ENCODE results near the gene CLEC9A.

Gene CLEC9A

GRCh38 chr12:10111451-10111850 is 81.0 kb downstream of the CLEC9A start:
- Histone ChIP-seq H3K4me2 (ENCODE audit: low read length) (no peak overlapping the region), H2BK120ac (ENCODE audit: insufficient read depth, low read length, poor library complexity) (no peak overlapping the region), H3K9ac (ENCODE audit: low read length) (no peak overlapping the region), H3K9me3 (ENCODE audit: insufficient read depth, low read depth, low read length) (peaks cover 3% of the 10 kb centered on the region), H2BK5ac (ENCODE audit: low read depth, low read length, poor library complexity) (no peak overlapping the region), H4K12ac (ENCODE audit: low read depth, low read length) (no peak overlapping the region), H3K4me1 (ENCODE audit: control insufficient read depth in 1 of 2, insufficient read depth in 2 of 2, low read length in 2 of 2) (peaks cover 2 to 6% of the 10 kb centered on the region in 2 experiments), H3K4ac (ENCODE audit: low read depth, low read length) (no peak overlapping the region), H3K79me2 (ENCODE audit: control insufficient read depth, insufficient read depth, low read length, poor library complexity) (no peaks in the 10 kb centered on the region), H3K18ac (ENCODE audit: low read length) (no peak overlapping the region), H2AK5ac (ENCODE audit: low read length) (no peak overlapping the region), H2AFZ (ENCODE audit: insufficient read depth, low read length, poor library complexity) (no peak overlapping the region), H3K4me3 (ENCODE audit: low read depth, low read length) (no peak overlapping the region), H4K91ac (ENCODE audit: low read depth, low read length) (no peak overlapping the region), H3K14ac (ENCODE audit: low read length) (no peak overlapping the region), H3K23ac (ENCODE audit: low read length) (no peak overlapping the region), H2BK12ac (ENCODE audit: low read length) (no peak overlapping the region), H3K79me1 (ENCODE audit: low read length) (peaks cover 1% of the 10 kb centered on the region), H3K27me3 (ENCODE audit: insufficient read depth, low read length) (no peaks in the 10 kb centered on the region), H3K27ac (ENCODE audit: low read depth, low read length) (no peak overlapping the region), H3K36me3 (ENCODE audit: control insufficient read depth in 1 of 2, insufficient read depth in 2 of 2, low read length in 2 of 2) (no peaks in the 10 kb centered on the region), H4K8ac (ENCODE audit: low read depth, low read length) (no peak overlapping the region)
- no CpG with 5 or more reads among the region's 38 CpGs for WGBS (ENCODE audit: extremely low coverage, insufficient coverage, insufficient read length)
- peak; percentile 95 to 96 for DNase-seq

- H3K79me1 ChIP-seq (ENCODE audit: low read length): peaks cover 1% of the 10 kb centered on the region
- H2BK12ac ChIP-seq (ENCODE audit: low read length): no peak overlapping the region
- no peak overlapping the region for H4K8ac ChIP-seq (ENCODE audit: low read depth, low read length)
- no peak overlapping the region for H2BK5ac ChIP-seq (ENCODE audit: low read depth, low read length, poor library complexity)
- H4K12ac ChIP-seq (ENCODE audit: low read depth, low read length): no peak overlapping the region
- peaks cover 2 to 6% of the 10 kb centered on the region in 2 experiments for H3K4me1 ChIP-seq (ENCODE audit: control insufficient read depth in 1 of 2, insufficient read depth in 2 of 2, low read length in 2 of 2)
- no peak overlapping the region for H2BK120ac ChIP-seq (ENCODE audit: insufficient read depth, low read length, poor library complexity)
- H2AFZ ChIP-seq (ENCODE audit: insufficient read depth, low read length, poor library complexity): no peak overlapping the region
- H3K36me3 ChIP-seq (ENCODE audit: control insufficient read depth in 1 of 2, insufficient read depth in 2 of 2, low read length in 2 of 2): no peaks in the 10 kb centered on the region
- no peak overlapping the region for H3K14ac ChIP-seq (ENCODE audit: low read length)
- H3K9ac ChIP-seq (ENCODE audit: low read length): no peak overlapping the region
- no peak overlapping the region for H3K27ac ChIP-seq (ENCODE audit: low read depth, low read length)
- no peak overlapping the region for H2AK5ac ChIP-seq (ENCODE audit: low read length)
- H3K4me2 ChIP-seq (ENCODE audit: low read length): no peak overlapping the region
- no peak overlapping the region for H4K91ac ChIP-seq (ENCODE audit: low read depth, low read length)
- WGBS (ENCODE audit: extremely low coverage, insufficient coverage, insufficient read length): no CpG with 5 or more reads among the region's 1 CpG
- H3K4me3 ChIP-seq (ENCODE audit: low read depth, low read length): no peak overlapping the region
- H3K79me2 ChIP-seq (ENCODE audit: control insufficient read depth, insufficient read depth, low read length, poor library complexity): no peaks in the 10 kb centered on the region
- no peaks in the 10 kb centered on the region for H3K27me3 ChIP-seq (ENCODE audit: insufficient read depth, low read length)
- no peak overlapping the region for H3K18ac ChIP-seq (ENCODE audit: low read length)
- no peak overlapping the region for H3K23ac ChIP-seq (ENCODE audit: low read length)
- peaks cover 3% of the 10 kb centered on the region for H3K9me3 ChIP-seq (ENCODE audit: insufficient read depth, low read depth, low read length)
- no peak for DNase-seq
- no peak overlapping the region for H3K4ac ChIP-seq (ENCODE audit: low read depth, low read length)
Observed at GRCh38 chr12:10113075-10113474, 82.6 kb downstream of the CLEC9A start.

- no peaks in the 10 kb centered on the region for H3K79me2 ChIP-seq (ENCODE audit: control insufficient read depth, insufficient read depth, low read length, poor library complexity)
- no peak overlapping the region for H3K27ac ChIP-seq (ENCODE audit: low read depth, low read length)
- H3K4me2 ChIP-seq (ENCODE audit: low read length): no peak overlapping the region
- no peak overlapping the region for H3K9ac ChIP-seq (ENCODE audit: low read length)
- H3K18ac ChIP-seq (ENCODE audit: low read length): no peak overlapping the region
- no peak overlapping the region for H4K12ac ChIP-seq (ENCODE audit: low read depth, low read length)
- no peak for DNase-seq
- no peak overlapping the region for H3K4ac ChIP-seq (ENCODE audit: low read depth, low read length)
- H2BK5ac ChIP-seq (ENCODE audit: low read depth, low read length, poor library complexity): no peak overlapping the region
- H3K79me1 ChIP-seq (ENCODE audit: low read length): peaks cover 1% of the 10 kb centered on the region
- H2AK5ac ChIP-seq (ENCODE audit: low read length): no peak overlapping the region
- no peak overlapping the region for H3K4me3 ChIP-seq (ENCODE audit: low read depth, low read length)
- no peak overlapping the region for H2BK120ac ChIP-seq (ENCODE audit: insufficient read depth, low read length, poor library complexity)
- H3K9me3 ChIP-seq (ENCODE audit: insufficient read depth, low read depth, low read length): peaks cover 3% of the 10 kb centered on the region
- no peaks in the 10 kb centered on the region for H3K36me3 ChIP-seq (ENCODE audit: control insufficient read depth in 1 of 2, insufficient read depth in 2 of 2, low read length in 2 of 2)
- no peak overlapping the region for H4K8ac ChIP-seq (ENCODE audit: low read depth, low read length)
- H2BK12ac ChIP-seq (ENCODE audit: low read length): no peak overlapping the region
- no peak overlapping the region for H3K14ac ChIP-seq (ENCODE audit: low read length)
- no peak overlapping the region for H2AFZ ChIP-seq (ENCODE audit: insufficient read depth, low read length, poor library complexity)
- H3K4me1 ChIP-seq (ENCODE audit: control insufficient read depth in 1 of 2, insufficient read depth in 2 of 2, low read length in 2 of 2): peaks cover 2 to 6% of the 10 kb centered on the region in 2 experiments
- no CpG with 5 or more reads among the region's 1 CpG for WGBS (ENCODE audit: extremely low coverage, insufficient coverage, insufficient read length)
- H3K23ac ChIP-seq (ENCODE audit: low read length): no peak overlapping the region
- H3K27me3 ChIP-seq (ENCODE audit: insufficient read depth, low read length): no peaks in the 10 kb centered on the region
- no peak overlapping the region for H4K91ac ChIP-seq (ENCODE audit: low read depth, low read length)
Observed at GRCh38 chr12:10113920-10114319, 83.4 kb downstream of the CLEC9A start.

GRCh38 chr12:10115311-10115710 is 84.8 kb downstream of the CLEC9A start:
- no peak overlapping the region for H2AFZ ChIP-seq (ENCODE audit: insufficient read depth, low read length, poor library complexity)
- no peak overlapping the region for H2AK5ac ChIP-seq (ENCODE audit: low read length)
- no peak overlapping the region for H3K18ac ChIP-seq (ENCODE audit: low read length)
- no peak overlapping the region for H2BK120ac ChIP-seq (ENCODE audit: insufficient read depth, low read length, poor library complexity)
- no peak overlapping the region for H2BK12ac ChIP-seq (ENCODE audit: low read length)
- no peak overlapping the region for H3K4me3 ChIP-seq (ENCODE audit: low read depth, low read length)
- no peak overlapping the region for H4K8ac ChIP-seq (ENCODE audit: low read depth, low read length)
- peak; percentile 56 to 80 for DNase-seq
- H4K12ac ChIP-seq (ENCODE audit: low read depth, low read length): no peak overlapping the region
- H3K36me3 ChIP-seq (ENCODE audit: control insufficient read depth in 1 of 2, insufficient read depth in 2 of 2, low read length in 2 of 2): no peaks in the 10 kb centered on the region
- no peak overlapping the region for H3K23ac ChIP-seq (ENCODE audit: low read length)
- peaks cover 2 to 6% of the 10 kb centered on the region in 2 experiments for H3K4me1 ChIP-seq (ENCODE audit: control insufficient read depth in 1 of 2, insufficient read depth in 2 of 2, low read length in 2 of 2)
- no peaks in the 10 kb centered on the region for H3K79me2 ChIP-seq (ENCODE audit: control insufficient read depth, insufficient read depth, low read length, poor library complexity)
- H3K4me2 ChIP-seq (ENCODE audit: low read length): no peak overlapping the region
- H3K27ac ChIP-seq (ENCODE audit: low read depth, low read length): peak overlapping the region; percentile 34
- no peaks in the 10 kb centered on the region for H3K27me3 ChIP-seq (ENCODE audit: insufficient read depth, low read length)
- no peak overlapping the region for H3K14ac ChIP-seq (ENCODE audit: low read length)
- no peak overlapping the region for H3K9ac ChIP-seq (ENCODE audit: low read length)
- peaks cover 1% of the 10 kb centered on the region for H3K79me1 ChIP-seq (ENCODE audit: low read length)
- H2BK5ac ChIP-seq (ENCODE audit: low read depth, low read length, poor library complexity): no peak overlapping the region
- H4K91ac ChIP-seq (ENCODE audit: low read depth, low read length): no peak overlapping the region
- H3K4ac ChIP-seq (ENCODE audit: low read depth, low read length): no peak overlapping the region
- WGBS (ENCODE audit: extremely low coverage, insufficient coverage, insufficient read length): no CpG with 5 or more reads among the region's 15 CpGs
- peaks cover 3% of the 10 kb centered on the region for H3K9me3 ChIP-seq (ENCODE audit: insufficient read depth, low read depth, low read length)

Measured in trophoblast cell (in vitro differentiated cells and primary cell).